Choroid plexus epithelial cell (primary cell): Measurements from ENCODE around the gene CCDC93.
"Not testable (repeated sequence)": the region's sequence is repeated elsewhere in the genome, so short reads cannot be mapped to it uniquely, and the experiment has no call there.

ENCODE experiments used
- DNase-seq: peaks from one replicate; pipeline ENCODE4 v3.0.0-alpha.2; 2010; ENCODE audit warnings: low read depth
- H3K4me3 ChIP-seq: 2 replicates; pipeline ENCODE4 v1.5.1; 2011; ENCODE audit warnings: low read depth, mild to moderate bottlenecking, control low read depth, low read length, moderate library complexity
- CTCF ChIP-seq: conservative IDR thresholded peaks from 2 replicates; pipeline ENCODE4 v1.5.1; 2011; ENCODE audit warnings: low read depth, mild to moderate bottlenecking, control low read depth, inconsistent platforms, low read length, moderate library complexity

CCDC93 gene

GRCh38 chr2:117935954-117936353 is 77.9 kb downstream of the CCDC93 start:
- DNase-seq: no peak
- TF ChIP-seq CTCF: no peak
- no peak overlapping the region for H3K4me3 ChIP-seq

GRCh38 chr2:117935456-117935855 is 78.4 kb downstream of the CCDC93 start:
- no peak for TF ChIP-seq CTCF
- H3K4me3 ChIP-seq: no peak overlapping the region
- DNase-seq: no peak

GRCh38 chr2:117933884-117934354 is 80.0 kb downstream of the CCDC93 start:
- TF ChIP-seq CTCF: no peak
- no peak overlapping the region for H3K4me3 ChIP-seq
- DNase-seq: no peak

- DNase-seq: peak; percentile 11
- no peak for TF ChIP-seq CTCF
- no peak overlapping the region for H3K4me3 ChIP-seq
Observed at GRCh38 chr2:117931978-117932377, 81.9 kb downstream of the CCDC93 start.

GRCh38 chr2:117931266-117931665 is 82.6 kb downstream of the CCDC93 start:
- no peak for DNase-seq
- no peak for TF ChIP-seq CTCF
- H3K4me3 ChIP-seq: no peak overlapping the region

GRCh38 chr2:117930775-117931174 is 83.1 kb downstream of the CCDC93 start:
- H3K4me3 ChIP-seq: no peak overlapping the region
- TF ChIP-seq CTCF: no peak
- DNase-seq: no peak

- not testable (repeated sequence) for DNase-seq, H3K4me3 ChIP-seq
Observed at GRCh38 chr2:117923471-117923870, 90.4 kb downstream of the CCDC93 start.

- no peak overlapping the region for H3K4me3 ChIP-seq
- no peak for TF ChIP-seq CTCF
- no peak for DNase-seq
Observed at GRCh38 chr2:117921520-117921919, 92.3 kb downstream of the CCDC93 start.
